H1 (cell line): ENCODE results near the gene PITPNC1. TPM values are rescaled to one million over a fixed set of nuclear protein-coding genes. Genes with fewer than 3 reads are reported as not detected.
"Not testable (repeated sequence)": the region's sequence is repeated elsewhere in the genome, so short reads cannot be mapped to it uniquely, and the experiment has no call there.

Source experiments
- CTCF ChIA-PET: fragments of 300-600 bp; sonication (Branson Sonifier 250); formaldehyde crosslinking; loops from one replicate; lab custom pipeline; 2021; ENCODE audit not compliant: partially characterized antibody; lab: Charles Lee
- POLR2A ChIA-PET: fragments of 300-600 bp; sonication (Branson Sonifier 250); formaldehyde crosslinking; loops from one replicate; lab custom pipeline; 2021; ENCODE audit warnings: inconsistent platforms; ENCODE audit not compliant: partially characterized antibody; lab: Charles Lee
- DNase-seq, 2 experiments: peaks; one replicate each; pipeline versions ENCODE4 v3.0.0 to v3.0.0-alpha.2; 2010 to 2022; ENCODE audit warnings: low spot score in 2 of 2, low read depth in 1 of 2, mixed read lengths in 1 of 2
- FAIRE-seq: peaks from 2 replicates; lab custom pipeline; 2011; peaks lifted over from hg19 to GRCh38; lab: Jason Lieb, UNC
- H2AFZ ChIP-seq: 2 replicates; pipeline ENCODE4 v1.8.1; 2012; ENCODE audit warnings: low read length, inconsistent platforms
- H2AK5ac ChIP-seq: 2 replicates; pipeline ENCODE4 v1.6.1; 2013; ENCODE audit warnings: low read depth, low read length
- H2BK120ac ChIP-seq: replicated peaks from 2 replicates; pipeline ENCODE3; 2013; ENCODE audit warnings: low read depth, low read length, inconsistent platforms
- H2BK12ac ChIP-seq: 2 replicates; pipeline ENCODE4 v1.6.1; 2013; ENCODE audit warnings: low read depth, low read length
- H2BK15ac ChIP-seq: 2 replicates; pipeline ENCODE4 v1.6.1; 2013; ENCODE audit warnings: low read length
- H2BK20ac ChIP-seq: 2 replicates; pipeline ENCODE4 v1.6.1; 2013; ENCODE audit warnings: low read length
- H2BK5ac ChIP-seq: 2 replicates; pipeline ENCODE4 v1.6.1; 2013; ENCODE audit warnings: low read depth, low read length
- H3K14ac ChIP-seq: 2 replicates; pipeline ENCODE4 v1.6.1; 2013; ENCODE audit warnings: inconsistent platforms; ENCODE audit not compliant: insufficient read length
- H3K18ac ChIP-seq: 2 replicates; pipeline ENCODE4 v1.6.1; 2013; ENCODE audit warnings: low read length; ENCODE audit errors: extremely low read depth
- H3K23ac ChIP-seq: 2 replicates; pipeline ENCODE4 v1.6.1; 2013; ENCODE audit warnings: inconsistent platforms; ENCODE audit not compliant: insufficient read length
- H3K23me2 ChIP-seq: 2 replicates; pipeline ENCODE4 v1.6.1; 2013; ENCODE audit warnings: low read depth, low read length
- H3K27ac ChIP-seq: 2 replicates; pipeline ENCODE4 v1.6.1; 2011; ENCODE audit warnings: low read depth, low read length, inconsistent platforms
- H3K27me3 ChIP-seq, 4 experiments: replicated peaks in 1 of 4; 1 replicate in 1 of 4; 2 replicates in 3 of 4; pipeline versions ENCODE4 v1.6.1 to v1.8.1; 2011 to 2013; ENCODE audit warnings: low read length in 3 of 4, mild to moderate bottlenecking in 3 of 4, inconsistent platforms in 2 of 4, mixed read lengths in 2 of 4, moderate library complexity in 1 of 4; ENCODE audit not compliant: control insufficient read depth in 3 of 4, insufficient read depth in 3 of 4; ENCODE audit errors: extremely low read depth in 1 of 4
- H3K36me3 ChIP-seq, 4 experiments: 2 replicates each; pipeline versions ENCODE4 v1.6.1 to v1.8.1; 2011 to 2013; ENCODE audit warnings: mild to moderate bottlenecking in 4 of 4, low read length in 3 of 4, moderate library complexity in 2 of 4, control low read depth in 1 of 4, inconsistent platforms in 1 of 4; ENCODE audit not compliant: insufficient read depth in 4 of 4, control insufficient read depth in 2 of 4
- H3K4ac ChIP-seq: replicated peaks from 2 replicates; pipeline ENCODE3; 2013; ENCODE audit warnings: low read length, low read depth, mixed read lengths, inconsistent platforms; ENCODE audit not compliant: insufficient read length
- H3K4me1 ChIP-seq, 4 experiments: replicated peaks in 1 of 4; 1 replicate in 1 of 4; 2 replicates in 3 of 4; pipeline versions ENCODE4 v1.6.1 to v1.8.1; 2011 to 2013; ENCODE audit warnings: low read length in 3 of 4, inconsistent platforms in 2 of 4, mixed read lengths in 1 of 4; ENCODE audit not compliant: insufficient read depth in 4 of 4, control insufficient read depth in 3 of 4
- H3K4me2 ChIP-seq, 2 experiments: 2 replicates each; pipeline versions ENCODE4 v1.6.1 to v1.8.1; 2011 to 2013; ENCODE audit warnings: low read depth in 2 of 2, low read length in 2 of 2, control low read depth in 1 of 2, inconsistent platforms in 1 of 2, mild to moderate bottlenecking in 1 of 2; ENCODE audit not compliant: insufficient read depth in 1 of 2
- H3K4me3 ChIP-seq, 4 experiments: fragments of 200-600, 300-600 bp in 1 of 4; sonication (generic), shearing (Covaris generic), sonication (Bioruptor Twin) in 1 of 4; 2 replicates each; pipeline versions ENCODE4 v1.5.1 to v1.8.1; 2011 to 2016; ENCODE audit warnings: low read length in 4 of 4, low read depth in 3 of 4, control low read depth in 2 of 4, inconsistent platforms in 2 of 4, mild to moderate bottlenecking in 2 of 4, mixed read lengths in 1 of 4, moderate library complexity in 1 of 4; ENCODE audit not compliant: insufficient read depth in 2 of 4; ENCODE audit errors: extremely low read depth in 1 of 4
- H3K56ac ChIP-seq: replicated peaks from 2 replicates; pipeline ENCODE3; 2013; ENCODE audit warnings: low read depth, mild to moderate bottlenecking, mixed read lengths, low read length, inconsistent platforms; ENCODE audit not compliant: insufficient read length
- H3K79me1 ChIP-seq: 2 replicates; pipeline ENCODE4 v1.6.1; 2013; ENCODE audit warnings: low read depth, low read length, control low read depth
- H3K79me2 ChIP-seq, 2 experiments: 2 replicates each; pipeline versions ENCODE4 v1.6.1 to v1.8.1; 2012 to 2013; ENCODE audit warnings: low read length in 2 of 2, mild to moderate bottlenecking in 2 of 2, inconsistent platforms in 1 of 2; ENCODE audit not compliant: insufficient read depth in 2 of 2, control insufficient read depth in 1 of 2
- H3K9ac ChIP-seq, 4 experiments: replicated peaks in 1 of 4; 1 replicate in 1 of 4; 2 replicates in 3 of 4; pipeline versions ENCODE4 v1.6.1 to v1.8.1; 2011 to 2013; ENCODE audit warnings: low read depth in 3 of 4, low read length in 3 of 4, control low read depth in 2 of 4, mild to moderate bottlenecking in 2 of 4, moderate library complexity in 2 of 4, inconsistent platforms in 1 of 4; ENCODE audit errors: extremely low read depth in 1 of 4
- H3K9me3 ChIP-seq, 2 experiments: 2 replicates each; pipeline versions ENCODE4 v1.6.1 to v1.8.1; 2012 to 2013; ENCODE audit warnings: mild to moderate bottlenecking in 2 of 2, moderate library complexity in 2 of 2, control low read depth in 1 of 2, inconsistent platforms in 1 of 2, low read depth in 1 of 2, low read length in 1 of 2, mixed read lengths in 1 of 2; ENCODE audit not compliant: insufficient read depth in 2 of 2
- H4K20me1 ChIP-seq, 2 experiments: replicated peaks in 1 of 2; 2 replicates each; pipeline versions ENCODE3 to v1.8.1; 2011 to 2013; ENCODE audit warnings: inconsistent platforms in 2 of 2, low read length in 2 of 2, mild to moderate bottlenecking in 1 of 2; ENCODE audit not compliant: insufficient read depth in 2 of 2, control insufficient read depth in 1 of 2
- H4K5ac ChIP-seq: 2 replicates; pipeline ENCODE4 v1.6.1; 2013; ENCODE audit warnings: low read length, low read depth, mixed read lengths, inconsistent platforms; ENCODE audit not compliant: insufficient read length
- H4K8ac ChIP-seq: 2 replicates; pipeline ENCODE4 v1.8.0; 2013; ENCODE audit warnings: mild to moderate bottlenecking, moderate library complexity, low read length, inconsistent platforms; ENCODE audit not compliant: insufficient read depth; ENCODE audit errors: extremely low read depth
- H4K91ac ChIP-seq: replicated peaks from 2 replicates; pipeline ENCODE3; 2013; ENCODE audit warnings: low read length, mixed read lengths, inconsistent platforms; ENCODE audit not compliant: insufficient read length
- WGBS, 2 experiments: shearing (Covaris generic) in 1 of 2; methylation state at CpG; one replicate each; pipeline versions ENCODE4 v1.1.6 to v1.1.7; 2013 to 2015; ENCODE audit warnings: low lambda C conversion rate in 2 of 2, mixed read lengths in 2 of 2, inconsistent platforms in 1 of 2, low coverage in 1 of 2, missing lambda C conversion rate in 1 of 2; ENCODE audit not compliant: insufficient replicate concordance in 2 of 2, insufficient coverage in 1 of 2, insufficient read length in 1 of 2; ENCODE audit errors: extremely low coverage in 1 of 2, missing lambda C conversion rate in 1 of 2; 5-methylcytosine and 5-hydroxymethylcytosine counted together
- polyA plus RNA-seq, 7 experiments: library from polyadenylated mRNA; depleted of rRNA in 3 of 7; stranded (reverse) in 5 of 7; unstranded in 2 of 7; fragments of >200 nt in 5 of 7; fragments of 200-250 nt in 2 of 7; gene quantifications; 1 replicate in 5 of 7; 2 replicates in 1 of 7; 4 replicates in 1 of 7; pipeline versions ENCODE4 v1.2.1 to v1.2.3, GENCODE V29; 2011 to 2013; ENCODE audit warnings: missing spikeins in 2 of 7, mixed read lengths in 2 of 7
- total RNA-seq: library from RNA; stranded (reverse); fragmentation: NEBNext Ultra II Directional; extraction: Animal tissue kit (Norgen Biotek cat#: 25700); gene quantifications from 2 replicates; pipeline ENCODE4 v1.2.1, GENCODE V29; 2021

Gene PITPNC1
- total and polyA plus RNA-seq, 2 of the 8 experiments (the other 6 are each of a cell fraction or from before 2014, with no cell fraction given): 17.6 to 54.7 TPM

- H3K27me3 ChIP-seq, H2BK15ac ChIP-seq, H3K79me1 ChIP-seq, H3K9ac ChIP-seq, H3K56ac ChIP-seq, POLR2A ChIA-PET, H3K14ac ChIP-seq, H4K8ac ChIP-seq, DNase-seq, H3K4me2 ChIP-seq, H3K23ac ChIP-seq, H3K79me2 ChIP-seq, H3K23me2 ChIP-seq, H3K4me3 ChIP-seq, H3K4me1 ChIP-seq, H3K9me3 ChIP-seq, H3K18ac ChIP-seq, H2BK12ac ChIP-seq, H2BK5ac ChIP-seq, H2AFZ ChIP-seq, H3K27ac ChIP-seq, H3K36me3 ChIP-seq, H4K20me1 ChIP-seq, H4K91ac ChIP-seq, H3K4ac ChIP-seq, H2BK20ac ChIP-seq, H4K5ac ChIP-seq, H2AK5ac ChIP-seq, H2BK120ac ChIP-seq, FAIRE-seq: not testable (repeated sequence)
- 97% methylated on average over 8 of the region's 8 CpGs; no CpG with 5 or more reads in 1 of the 2 experiments for WGBS, 2 experiments
- CTCF ChIA-PET: interaction anchor here (1.0 to 1.7 kb wide), 3 partner anchors 13 to 16 kb away, joined by 4 read pairs; partner anchors contain the start of gene NOL11
These were observed 325.8 kb downstream of the PITPNC1 start for GRCh38 chr17:67702861-67703260.
